Omental fat pad (tissue), 4 donors: ENCODE results near the gene RAB11FIP3. TPM values are rescaled to one million over a fixed set of nuclear protein-coding genes. Genes with fewer than 3 reads are reported as not detected.

ENCODE experiments used
- ATAC-seq: fragments of 150-250 bp; one replicate; pipeline ENCODE4 v1.9.1; 2016; ENCODE audit warnings: mild to moderate bottlenecking, moderate library complexity; ENCODE audit not compliant: low FRiP score
- DNase-seq: peaks from one replicate; pipeline ENCODE4 v3.0.0-alpha.2; 2019; ENCODE audit warnings: low spot score
- CTCF ChIP-seq, 3 donors: fragments of 450-650 bp; IDR thresholded peaks; one replicate each; pipeline ENCODE4 v1.5.1; 2016 to 2017; ENCODE audit warnings: antibody characterized with exemption in 3 of 3, mild to moderate bottlenecking in 3 of 3, moderate library complexity in 2 of 3
- total RNA-seq, 4 donors: library from RNA; depleted of rRNA; stranded (reverse); fragments of >200 nt; gene quantifications; one replicate each; pipeline ENCODE4 v1.1.0, GENCODE V29; 2016

Gene RAB11FIP3
- total RNA-seq, 4 donors from 2014 or later: 24.9 to 52.2 (median 48.7) TPM

- TF ChIP-seq CTCF (IDR thresholded peaks at IDR 0.05): no peak
- ATAC-seq: no peak
- DNase-seq: no peak
Measured at GRCh38 chr16:450385-450784, 24.9 kb downstream of the RAB11FIP3 start.

- TF ChIP-seq CTCF (IDR thresholded peaks at IDR 0.05): no peak
- ATAC-seq (no peak), DNase-seq (no peak)
Measured at GRCh38 chr16:450785-451512, 25.5 kb downstream of the RAB11FIP3 start.

- no peak for ATAC-seq
- no peak for TF ChIP-seq CTCF (IDR thresholded peaks at IDR 0.05)
Measured at GRCh38 chr16:454397-454940, 29.0 kb downstream of the RAB11FIP3 start.

GRCh38 chr16:455453-455852, 30.0 kb downstream of the RAB11FIP3 start:
- no peak for ATAC-seq
- DNase-seq: no peak

More at GRCh38 chr16:454397-454940, 29.0 kb downstream of the RAB11FIP3 start:
- no peak for DNase-seq

GRCh38 chr16:456891-457483, 31.5 kb downstream of the RAB11FIP3 start:
- TF ChIP-seq CTCF (IDR thresholded peaks at IDR 0.05): no peak
- ATAC-seq (peak; percentile 34), DNase-seq (no peak)

More at GRCh38 chr16:455453-455852, 30.0 kb downstream of the RAB11FIP3 start:
- TF ChIP-seq CTCF (IDR thresholded peaks at IDR 0.05): no peak

GRCh38 chr16:457732-458400, 32.4 kb downstream of the RAB11FIP3 start:
- peak; percentile 30 for ATAC-seq
- no peak for TF ChIP-seq CTCF (IDR thresholded peaks at IDR 0.05)

More at GRCh38 chr16:457732-458400, 32.4 kb downstream of the RAB11FIP3 start:
- no peak for DNase-seq
